Liver (tissue), 9 donors: ENCODE measurements around the gene NEU4. TPM values are rescaled to one million over a fixed set of nuclear protein-coding genes. Genes with fewer than 3 reads are reported as not detected.

Experiments used
- DNase-seq: peaks from one replicate; pipeline ENCODE4 v3.0.0-alpha.2; 2017; ENCODE audit warnings: low spot score
- H3K27ac ChIP-seq, 2 donors: one replicate each; pipeline ENCODE4 v1.7.0; 2013; ENCODE audit warnings: inconsistent platforms in 2 of 2, low read length in 2 of 2, control low read depth in 1 of 2, low read depth in 1 of 2, mild to moderate bottlenecking in 1 of 2
- H3K27me3 ChIP-seq, 4 donors: one replicate each; pipeline versions ENCODE4 v1.6.1 to v1.7.0; 2013; ENCODE audit warnings: low read length in 3 of 4, inconsistent platforms in 1 of 4, mild to moderate bottlenecking in 1 of 4, moderate library complexity in 1 of 4; ENCODE audit not compliant: control insufficient read depth in 4 of 4, insufficient read depth in 4 of 4
- H3K36me3 ChIP-seq, 4 donors: one replicate each; pipeline versions ENCODE4 v1.6.1 to v1.7.0; 2013; ENCODE audit warnings: low read length in 3 of 4, mild to moderate bottlenecking in 3 of 4, low read depth in 1 of 4, moderate library complexity in 1 of 4; ENCODE audit not compliant: control insufficient read depth in 4 of 4, insufficient read depth in 3 of 4
- H3K4me1 ChIP-seq, 4 donors: one replicate each; pipeline versions ENCODE4 v1.6.1 to v1.7.0; 2013; ENCODE audit warnings: low read length in 3 of 4, mild to moderate bottlenecking in 3 of 4, moderate library complexity in 1 of 4; ENCODE audit not compliant: control insufficient read depth in 4 of 4, insufficient read depth in 4 of 4
- H3K4me3 ChIP-seq, 3 donors: one replicate each; pipeline versions ENCODE4 v1.6.1 to v1.7.0; 2013; ENCODE audit warnings: low read length in 3 of 3, control low read depth in 1 of 3, low read depth in 1 of 3, mild to moderate bottlenecking in 1 of 3
- H3K9ac ChIP-seq, 2 donors: one replicate each; pipeline ENCODE4 v1.7.0; 2013; ENCODE audit warnings: low read length in 2 of 2, mild to moderate bottlenecking in 2 of 2, moderate library complexity in 2 of 2, control low read depth in 1 of 2, low read depth in 1 of 2
- H3K9me3 ChIP-seq, 4 donors: one replicate each; pipeline versions ENCODE4 v1.6.1 to v1.7.0; 2013; ENCODE audit warnings: low read length in 3 of 4; ENCODE audit not compliant: control insufficient read depth in 4 of 4
- ATF3 ChIP-seq: IDR thresholded peaks from 2 replicates; pipeline ENCODE4 v1.6.1; 2016; ENCODE audit warnings: antibody characterized with exemption
- CTCF ChIP-seq: fragments of 150-350 bp; IDR thresholded peaks from 2 replicates; pipeline ENCODE4 v1.5.1; 2017; ENCODE audit warnings: improper control_type of control experiment, low read depth, low read length; ENCODE audit not compliant: missing input control
- EGR1 ChIP-seq, 2 donors: IDR thresholded peaks; 2 replicates each; pipeline ENCODE4 v1.6.1; 2016 to 2018; ENCODE audit warnings: antibody characterized with exemption in 2 of 2, low read depth in 2 of 2
- FOXA1 ChIP-seq: IDR thresholded peaks from 2 replicates; pipeline ENCODE4 v1.6.1; 2016; ENCODE audit warnings: antibody characterized with exemption
- GABPA ChIP-seq, 2 donors: IDR thresholded peaks in 1 of 2; conservative IDR thresholded peaks in 1 of 2; 2 replicates each; pipeline ENCODE4 v1.6.1; 2016; ENCODE audit warnings: antibody characterized with exemption in 2 of 2, mild to moderate bottlenecking in 1 of 2, moderate library complexity in 1 of 2
- HNF4A ChIP-seq, 2 donors: conservative IDR thresholded peaks; 2 replicates each; pipeline ENCODE4 v1.6.1; 2016; ENCODE audit warnings: antibody characterized with exemption in 2 of 2, mild to moderate bottlenecking in 2 of 2
- HNF4G ChIP-seq: IDR thresholded peaks from 2 replicates; pipeline ENCODE4 v1.6.1; 2016; ENCODE audit warnings: antibody characterized with exemption
- MAX ChIP-seq: IDR thresholded peaks from 2 replicates; pipeline ENCODE4 v1.6.1; 2016; ENCODE audit warnings: antibody characterized with exemption
- RAD21 ChIP-seq, 2 donors: IDR thresholded peaks; 2 replicates each; pipeline ENCODE4 v1.6.1; 2016; ENCODE audit warnings: antibody characterized with exemption in 2 of 2, mild to moderate bottlenecking in 2 of 2
- REST ChIP-seq: IDR thresholded peaks from 2 replicates; pipeline ENCODE4 v1.6.1; 2016; ENCODE audit warnings: antibody characterized with exemption, mild to moderate bottlenecking
- RXRA ChIP-seq, 2 donors: IDR thresholded peaks; 2 replicates each; pipeline ENCODE4 v1.6.1; 2017 to 2018; ENCODE audit warnings: antibody characterized with exemption in 2 of 2, mild to moderate bottlenecking in 1 of 2
- SP1 ChIP-seq: IDR thresholded peaks from 2 replicates; pipeline ENCODE4 v1.6.1; 2018; ENCODE audit warnings: antibody characterized with exemption, mild to moderate bottlenecking
- TAF1 ChIP-seq: conservative IDR thresholded peaks from 2 replicates; pipeline ENCODE4 v1.6.1; 2016; ENCODE audit warnings: antibody characterized with exemption, mild to moderate bottlenecking
- WGBS: extraction: QIAGEN DNeasy Blood & Tissue Kit; methylation state at CpG from one replicate; pipeline ENCODE4 v1.1.7; 2013; 5-methylcytosine and 5-hydroxymethylcytosine counted together
- polyA plus RNA-seq, 2 donors: library from polyadenylated mRNA; stranded (reverse) in 1 of 2; unstranded in 1 of 2; fragments of 200-250 nt in 1 of 2; fragments of >200 nt in 1 of 2; fragmentation: Nextera tagmentation in 1 of 2; extraction: Ambion mirVana in 1 of 2; gene quantifications; one replicate each; pipeline versions ENCODE4 v1.2.1 to v1.2.3, GENCODE V29; 2013 to 2015
- total RNA-seq, 2 donors: library from RNA; depleted of rRNA; stranded (reverse); fragments of >200 nt; gene quantifications; one replicate each; pipeline ENCODE4 v1.2.3, GENCODE V29; 2014
- donor health status: healthy.
- donor health status: healthy.
- donor health status: healthy.
- donor health status: healthy.
- donor health status: healthy.

The NEU4 gene
- total and polyA plus RNA-seq, 4 donors: 5.4 to 58.4 (median 35.1) TPM

GRCh38 chr2:241836292-241836691 lies 27.3 kb downstream of the NEU4 start:
- 75% methylated on average over 6 of the region's 6 CpGs for WGBS
- no peak for TF ChIP-seq MAX
- no peak for TF ChIP-seq ATF3
- no peak for TF ChIP-seq RXRA (IDR thresholded peaks at IDR 0.05)
- no peak for TF ChIP-seq EGR1 (IDR thresholded peaks at IDR 0.05; ENCODE audit: low read depth in 2 of 2)
- no peak for TF ChIP-seq REST
- no peak for TF ChIP-seq RAD21 (IDR thresholded peaks at IDR 0.05)
- no peak for TF ChIP-seq HNF4G
- no peak for TF ChIP-seq CTCF
- TF ChIP-seq GABPA (IDR thresholded peaks at IDR 0.05 in 1 of 2, conservative IDR thresholded peaks at IDR 0.05 in 1 of 2): no peak
- no peak for TF ChIP-seq TAF1
- no peaks in the 10 kb centered on the region for H3K27me3 ChIP-seq

GRCh38 chr2:241837197-241837965 lies 28.4 kb downstream of the NEU4 start:
- Histone ChIP-seq H3K4me1 (peaks cover 0 to 2% (median 0%) of the 10 kb centered on the region in 4 donors), H3K27ac (no peak overlapping the region), H3K36me3 (no peaks in the 10 kb centered on the region), H3K4me3 (no peak overlapping the region), H3K9me3 (no peaks in the 10 kb centered on the region), H3K27me3 (no peaks in the 10 kb centered on the region), H3K9ac (no peak overlapping the region)
- WGBS: 66% methylated on average over 13 of the region's 13 CpGs
- DNase-seq: no peak
- no peak for TF ChIP-seq HNF4A (conservative IDR thresholded peaks at IDR 0.05)
- no peak for TF ChIP-seq CTCF
- no peak for TF ChIP-seq SP1
- TF ChIP-seq EGR1 (IDR thresholded peaks at IDR 0.05; ENCODE audit: low read depth in 2 of 2): no peak
- TF ChIP-seq FOXA1: no peak
- TF ChIP-seq GABPA (IDR thresholded peaks at IDR 0.05 in 1 of 2, conservative IDR thresholded peaks at IDR 0.05 in 1 of 2): no peak

More at GRCh38 chr2:241836292-241836691, 27.3 kb downstream of the NEU4 start:
- Histone ChIP-seq H3K27ac (no peak overlapping the region), H3K36me3 (no peaks in the 10 kb centered on the region), H3K9me3 (no peaks in the 10 kb centered on the region), H3K4me3 (no peak overlapping the region), H3K9ac (no peak overlapping the region), H3K4me1 (peaks cover 0 to 2% (median 0%) of the 10 kb centered on the region in 4 donors)
- DNase-seq: no peak
